ENCODE measurements around the gene MAML3. TPM values are rescaled to one million over a fixed set of nuclear protein-coding genes. Genes with fewer than 3 reads are reported as not detected.

The MAML3 gene
- total and polyA plus RNA-seq, 3 experiments from 2014 or later = 0.44 to 0.57 (median 0.52) TPM

DNA sequence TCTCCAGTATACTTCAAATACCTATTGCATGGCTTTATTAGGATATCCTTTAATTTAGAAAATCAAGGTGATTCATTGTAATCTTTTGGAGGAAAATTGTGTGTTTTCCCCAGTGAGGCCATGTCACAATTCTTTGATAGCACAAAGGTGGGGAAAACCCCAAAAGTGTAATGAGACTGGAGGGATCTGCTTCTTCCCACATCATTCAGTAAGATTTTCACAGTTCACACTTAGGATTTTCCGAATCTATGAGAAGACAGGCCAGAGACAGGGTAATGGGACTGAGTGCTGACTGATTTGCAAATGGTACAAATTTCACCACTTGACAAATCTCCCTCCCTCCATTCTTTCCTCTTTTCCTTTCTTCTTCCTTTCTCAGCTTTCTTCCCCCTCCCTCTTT is 307.2 kb downstream of the MAML3 start:
- Mint-ChIP-seq H3K4me3 (no peak overlapping the region), H3K36me3 (no peaks in the 10 kb centered on the region), H3K4me1 (no peaks in the 10 kb centered on the region), H3K27ac (no peak overlapping the region), H3K9me3 (peaks cover 0 to 8% (median 0%) of the 10 kb centered on the region in 5 donors), H3K27me3 (peaks cover 2 to 5% of the 10 kb centered on the region in 2 donors)
- no peaks in the 10 kb centered on the region for H3K27me3 ChIP-seq (ENCODE audit: insufficient read depth, low read length, poor library complexity, severe bottlenecking)
- POLR2A ChIA-PET = no interaction called here
- DNase-seq = no peak
- CTCF ChIA-PET = no interaction called here
- no peak overlapping the region for H3K4me3 ChIP-seq (ENCODE audit: low read length)
- no peaks in the 10 kb centered on the region for H3K36me3 ChIP-seq (ENCODE audit: insufficient read depth, low read length)
- H3K9me3 ChIP-seq (ENCODE audit: low read length) = no peaks in the 10 kb centered on the region
- H3K27ac ChIP-seq (ENCODE audit: low read depth, low read length) = no peak overlapping the region
- no peaks in the 10 kb centered on the region for H3K4me1 ChIP-seq (ENCODE audit: insufficient read depth, low read length)

DNA sequence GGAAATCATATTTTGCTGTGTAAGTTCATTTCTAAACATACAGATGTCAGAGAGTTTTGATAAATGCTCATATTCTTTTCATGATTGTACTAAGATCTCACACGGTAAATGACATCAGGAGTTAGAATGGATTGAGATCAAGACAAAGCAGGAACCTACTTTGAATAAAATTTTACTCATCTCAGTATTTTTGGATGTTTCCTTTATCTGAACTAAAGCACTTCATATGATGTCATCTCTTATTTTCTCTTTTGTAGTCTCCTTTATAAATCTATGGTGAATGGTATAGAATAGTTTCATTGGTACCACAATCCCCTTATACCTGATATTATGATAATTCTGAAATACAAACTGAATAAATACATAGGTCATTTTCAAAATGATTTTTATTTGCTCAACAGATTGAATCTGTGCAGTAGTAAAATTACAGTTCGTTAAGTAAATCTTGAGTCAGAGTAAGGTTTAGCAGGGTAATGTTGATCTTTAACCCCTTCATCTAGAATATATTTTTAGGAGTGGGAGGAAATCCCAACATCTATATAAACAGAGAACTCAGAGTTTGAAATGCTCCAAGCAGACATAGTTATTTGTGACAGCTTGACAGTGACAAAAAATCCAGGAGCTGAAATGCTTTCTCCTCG is 308.4 kb downstream of the MAML3 start:
- Mint-ChIP-seq H3K27me3 (peaks cover 2 to 5% of the 10 kb centered on the region in 2 donors), H3K27ac (no peak overlapping the region), H3K4me3 (no peak overlapping the region), H3K36me3 (no peaks in the 10 kb centered on the region), H3K4me1 (no peaks in the 10 kb centered on the region), H3K9me3 (peaks cover 0 to 5% (median 0%) of the 10 kb centered on the region in 5 donors)
- Histone ChIP-seq H3K27me3 (ENCODE audit: insufficient read depth, low read length, poor library complexity, severe bottlenecking) (no peaks in the 10 kb centered on the region), H3K36me3 (ENCODE audit: insufficient read depth, low read length) (no peaks in the 10 kb centered on the region), H3K4me3 (ENCODE audit: low read length) (no peak overlapping the region), H3K27ac (ENCODE audit: low read depth, low read length) (no peak overlapping the region), H3K9me3 (ENCODE audit: low read length) (no peaks in the 10 kb centered on the region), H3K4me1 (ENCODE audit: insufficient read depth, low read length) (no peaks in the 10 kb centered on the region)
- ChIA-PET CTCF (no interaction called here), POLR2A (no interaction called here)
- DNase-seq = no peak

DNA sequence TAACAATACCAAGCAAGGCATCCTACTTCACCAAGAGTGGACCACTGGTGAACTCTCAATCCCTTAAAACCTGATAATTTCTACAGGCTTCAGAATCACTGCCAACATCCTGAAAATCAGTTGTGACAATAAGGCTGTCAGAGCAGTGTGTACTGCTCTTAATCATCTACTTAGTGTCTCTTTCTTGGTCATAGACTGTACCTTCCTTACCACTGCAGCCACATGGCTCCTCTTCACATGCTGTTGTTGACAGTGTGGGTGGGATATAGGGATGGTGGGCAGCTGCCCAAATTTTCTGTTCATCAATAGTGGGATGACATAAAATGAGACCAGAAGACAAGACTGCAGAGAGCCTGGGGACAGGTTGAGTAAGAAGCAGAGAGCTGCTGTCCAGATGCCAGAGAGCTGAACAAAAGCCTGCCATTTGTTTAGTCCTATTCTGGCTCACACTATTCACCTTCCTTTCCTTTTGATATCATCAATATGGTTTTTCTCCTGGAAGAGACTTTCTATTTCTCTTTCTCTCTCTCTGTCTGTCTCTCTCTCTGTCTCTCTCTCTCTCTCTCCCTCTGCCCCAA is 309.4 kb downstream of the MAML3 start:
- H3K9me3 Mint-ChIP-seq = peaks cover 0 to 8% (median 0%) of the 10 kb centered on the region in 5 donors
- no peak for DNase-seq
- POLR2A ChIA-PET = no interaction called here
- no peak overlapping the region for H3K4me3 Mint-ChIP-seq
- Histone ChIP-seq H3K4me3 (ENCODE audit: low read length) (no peak overlapping the region), H3K36me3 (ENCODE audit: insufficient read depth, low read length) (no peaks in the 10 kb centered on the region), H3K9me3 (ENCODE audit: low read length) (no peaks in the 10 kb centered on the region), H3K27ac (ENCODE audit: low read depth, low read length) (no peak overlapping the region), H3K27me3 (ENCODE audit: insufficient read depth, low read length, poor library complexity, severe bottlenecking) (no peaks in the 10 kb centered on the region), H3K4me1 (ENCODE audit: insufficient read depth, low read length) (no peaks in the 10 kb centered on the region)
- no peaks in the 10 kb centered on the region for H3K4me1 Mint-ChIP-seq
- H3K27ac Mint-ChIP-seq = no peak overlapping the region
- CTCF ChIA-PET = no interaction called here
- no peaks in the 10 kb centered on the region for H3K36me3 Mint-ChIP-seq
- peaks cover 2 to 5% of the 10 kb centered on the region in 2 donors for H3K27me3 Mint-ChIP-seq

DNA sequence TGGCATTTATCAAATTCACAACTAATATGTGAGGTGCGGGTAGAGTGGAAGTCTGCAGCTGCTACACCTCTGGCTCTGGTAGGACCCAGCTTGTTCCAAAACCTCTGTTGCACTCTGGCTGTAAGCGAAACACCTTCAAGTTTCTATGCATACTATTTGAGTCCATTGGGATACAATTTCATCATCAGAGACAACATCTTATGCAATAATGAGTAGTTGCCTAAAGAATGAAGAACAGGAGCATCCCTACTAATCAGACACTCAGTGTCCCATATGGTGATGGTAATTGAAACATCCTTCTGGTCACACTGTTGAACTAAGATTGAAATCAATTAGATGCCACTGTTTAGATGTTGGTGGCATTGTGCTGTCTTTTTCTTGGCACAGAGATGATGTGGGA is 309.9 kb downstream of the MAML3 start:
- Mint-ChIP-seq H3K27me3 (peaks cover 2 to 5% of the 10 kb centered on the region in 2 donors), H3K36me3 (no peaks in the 10 kb centered on the region), H3K27ac (no peak overlapping the region), H3K9me3 (peaks cover 0 to 8% (median 0%) of the 10 kb centered on the region in 5 donors), H3K4me1 (no peaks in the 10 kb centered on the region), H3K4me3 (no peak overlapping the region)
- Histone ChIP-seq H3K36me3 (ENCODE audit: insufficient read depth, low read length) (no peaks in the 10 kb centered on the region), H3K27me3 (ENCODE audit: insufficient read depth, low read length, poor library complexity, severe bottlenecking) (no peaks in the 10 kb centered on the region), H3K4me1 (ENCODE audit: insufficient read depth, low read length) (no peaks in the 10 kb centered on the region), H3K27ac (ENCODE audit: low read depth, low read length) (no peak overlapping the region), H3K9me3 (ENCODE audit: low read length) (no peaks in the 10 kb centered on the region), H3K4me3 (ENCODE audit: low read length) (no peak overlapping the region)
- DNase-seq = no peak
- CTCF ChIA-PET = no interaction called here
- POLR2A ChIA-PET = no interaction called here

DNA sequence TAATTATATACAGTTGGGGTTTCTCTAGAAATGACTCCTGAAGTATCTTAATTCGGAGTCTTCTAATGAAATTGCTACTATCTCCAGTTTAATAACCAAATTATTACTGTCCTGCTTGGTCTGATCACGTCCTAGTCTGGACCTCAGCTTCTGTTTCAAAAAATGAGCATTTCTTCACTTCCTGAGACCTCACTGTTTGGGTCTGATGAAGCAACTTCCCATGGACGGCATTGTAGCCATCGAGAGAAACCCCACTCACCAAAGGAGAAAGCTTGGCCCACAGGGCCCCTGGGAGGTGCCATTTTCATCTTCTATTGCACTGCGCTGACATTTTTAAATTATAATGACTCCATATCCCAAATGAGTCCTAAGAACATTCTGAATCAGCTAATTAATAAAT is 310.3 kb downstream of the MAML3 start:
- peaks cover 0 to 5% of the 10 kb centered on the region in 2 donors for H3K27me3 Mint-ChIP-seq
- DNase-seq = no peak
- H3K4me3 Mint-ChIP-seq = no peak overlapping the region
- peaks cover 0 to 8% (median 0%) of the 10 kb centered on the region in 5 donors for H3K9me3 Mint-ChIP-seq
- Histone ChIP-seq H3K4me3 (ENCODE audit: low read length) (no peak overlapping the region), H3K36me3 (ENCODE audit: insufficient read depth, low read length) (no peaks in the 10 kb centered on the region), H3K4me1 (ENCODE audit: insufficient read depth, low read length) (no peaks in the 10 kb centered on the region), H3K27ac (ENCODE audit: low read depth, low read length) (no peak overlapping the region), H3K9me3 (ENCODE audit: low read length) (no peaks in the 10 kb centered on the region), H3K27me3 (ENCODE audit: insufficient read depth, low read length, poor library complexity, severe bottlenecking) (no peaks in the 10 kb centered on the region)
- ChIA-PET POLR2A (no interaction called here), CTCF (no interaction called here)
- no peaks in the 10 kb centered on the region for H3K36me3 Mint-ChIP-seq
- no peaks in the 10 kb centered on the region for H3K4me1 Mint-ChIP-seq
- no peak overlapping the region for H3K27ac Mint-ChIP-seq

DNA sequence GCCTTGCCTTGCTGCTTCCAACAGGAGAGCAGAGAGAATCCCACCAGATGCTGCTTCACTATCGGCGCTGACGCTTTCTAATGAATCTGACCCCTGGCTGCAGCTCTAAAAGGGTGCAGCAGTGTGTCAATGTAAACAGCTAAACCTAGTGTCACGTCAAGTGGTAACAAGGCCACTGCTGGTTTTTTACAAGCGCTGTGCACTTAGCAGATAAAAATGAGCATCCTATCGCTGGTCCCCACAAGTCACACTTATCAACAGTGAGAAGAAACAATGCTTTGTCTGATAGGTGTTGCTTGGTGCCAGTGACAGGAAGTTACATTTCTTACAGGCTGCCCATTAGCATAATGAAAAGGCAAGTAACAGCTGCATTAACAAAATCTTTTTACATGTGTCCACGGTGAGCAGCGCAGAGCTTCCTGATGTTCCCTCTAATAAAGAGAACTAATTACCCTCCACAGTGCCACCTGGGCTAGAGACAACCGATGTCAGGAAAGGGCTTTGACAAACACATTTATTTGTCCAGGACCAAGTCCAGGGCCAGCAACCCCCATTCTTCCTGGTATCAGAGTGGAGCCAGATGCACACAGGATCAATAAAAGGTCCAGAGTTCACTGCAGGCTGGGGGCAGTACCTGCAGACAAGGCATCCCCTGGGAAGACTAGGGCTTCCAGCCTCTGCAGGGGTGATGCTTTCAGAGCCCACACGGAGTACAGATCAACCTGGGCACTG is 312.4 kb downstream of the MAML3 start:
- ChIA-PET CTCF (no interaction called here), POLR2A (no interaction called here)
- H3K36me3 Mint-ChIP-seq = no peaks in the 10 kb centered on the region
- no peaks in the 10 kb centered on the region for H3K4me1 Mint-ChIP-seq
- no peak overlapping the region for H3K4me3 Mint-ChIP-seq
- H3K27me3 ChIP-seq (ENCODE audit: insufficient read depth, low read length, poor library complexity, severe bottlenecking) = no peaks in the 10 kb centered on the region
- no peaks in the 10 kb centered on the region for H3K4me1 ChIP-seq (ENCODE audit: insufficient read depth, low read length)
- H3K4me3 ChIP-seq (ENCODE audit: low read length) = no peak overlapping the region
- H3K27me3 Mint-ChIP-seq = peaks cover 0 to 4% of the 10 kb centered on the region in 2 donors
- H3K27ac ChIP-seq (ENCODE audit: low read depth, low read length) = no peak overlapping the region
- H3K36me3 ChIP-seq (ENCODE audit: insufficient read depth, low read length) = no peaks in the 10 kb centered on the region
- peaks cover 0 to 8% (median 0%) of the 10 kb centered on the region in 5 donors for H3K9me3 Mint-ChIP-seq
- no peak for DNase-seq
- peak overlapping the region in 1 of 8 donors; percentile 14 for H3K27ac Mint-ChIP-seq
- no peaks in the 10 kb centered on the region for H3K9me3 ChIP-seq (ENCODE audit: low read length)

DNA sequence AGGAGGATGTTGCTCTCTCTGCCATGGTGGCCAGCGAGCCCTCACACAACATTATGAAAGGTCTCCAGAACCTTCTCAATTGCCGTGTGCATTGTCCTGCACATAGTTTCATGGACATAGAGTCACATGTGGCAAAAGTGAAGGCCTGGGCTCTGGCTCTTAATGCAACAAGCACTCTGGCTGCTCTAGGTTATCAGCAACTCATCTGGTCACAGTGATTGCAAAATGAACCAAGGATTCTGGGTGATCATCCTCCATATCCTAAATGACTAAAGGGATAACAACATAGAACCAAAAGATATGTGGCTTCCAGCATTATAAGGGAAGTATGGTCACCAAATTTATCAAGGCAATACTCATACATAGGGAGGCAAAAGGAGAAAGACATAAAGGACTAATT is 313.2 kb downstream of the MAML3 start:
- H3K4me1 Mint-ChIP-seq = no peaks in the 10 kb centered on the region
- H3K27me3 ChIP-seq (ENCODE audit: insufficient read depth, low read length, poor library complexity, severe bottlenecking) = no peaks in the 10 kb centered on the region
- ChIA-PET POLR2A (no interaction called here), CTCF (no interaction called here)
- no peaks in the 10 kb centered on the region for H3K36me3 ChIP-seq (ENCODE audit: insufficient read depth, low read length)
- H3K4me3 ChIP-seq (ENCODE audit: low read length) = no peak overlapping the region
- H3K36me3 Mint-ChIP-seq = no peaks in the 10 kb centered on the region
- H3K4me1 ChIP-seq (ENCODE audit: insufficient read depth, low read length) = no peaks in the 10 kb centered on the region
- H3K27ac Mint-ChIP-seq = no peak overlapping the region
- no peaks in the 10 kb centered on the region for H3K9me3 ChIP-seq (ENCODE audit: low read length)
- no peak overlapping the region for H3K27ac ChIP-seq (ENCODE audit: low read depth, low read length)
- no peak for DNase-seq
- peaks cover 0 to 8% (median 0%) of the 10 kb centered on the region in 5 donors for H3K9me3 Mint-ChIP-seq
- no peak overlapping the region for H3K4me3 Mint-ChIP-seq
- peaks cover 0 to 4% of the 10 kb centered on the region in 2 donors for H3K27me3 Mint-ChIP-seq

DNA sequence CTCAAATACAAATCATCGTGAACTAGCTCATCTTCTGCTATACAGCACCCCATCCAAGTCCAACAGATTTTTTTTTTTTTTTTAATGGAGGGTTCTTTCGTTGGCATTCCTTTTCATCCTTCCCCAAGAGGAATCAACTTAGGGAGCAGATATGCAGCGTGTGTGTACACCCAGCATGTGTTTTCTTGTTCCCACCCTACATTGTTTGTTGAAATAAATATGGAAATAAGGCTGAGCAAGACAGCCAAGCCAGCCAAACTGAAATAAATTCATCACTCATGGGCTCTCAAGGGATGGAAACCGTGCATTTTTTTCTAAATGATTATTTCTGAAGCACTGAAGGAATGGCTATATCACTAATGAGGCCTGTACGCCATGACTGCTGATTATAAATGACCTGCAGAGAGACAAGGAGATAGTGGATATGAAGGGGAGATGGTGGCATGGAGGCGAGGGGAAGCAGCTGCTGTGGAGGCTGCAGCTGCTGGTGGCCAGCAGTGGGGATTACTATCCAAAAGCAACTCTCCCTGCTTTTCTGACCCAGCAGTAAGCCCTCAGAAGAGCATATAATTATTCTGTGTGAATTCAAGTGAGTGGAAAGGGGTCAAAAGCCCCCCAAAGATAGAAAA is 314.5 kb downstream of the MAML3 start:
- H3K36me3 Mint-ChIP-seq = no peaks in the 10 kb centered on the region
- CTCF ChIA-PET = no interaction called here
- H3K9me3 ChIP-seq (ENCODE audit: low read length) = no peaks in the 10 kb centered on the region

More for the DNA sequence above, 314.5 kb downstream of the MAML3 start:
- Mint-ChIP-seq H3K27me3 (peaks cover 0 to 4% of the 10 kb centered on the region in 2 donors), H3K27ac (no peak overlapping the region), H3K9me3 (peaks cover 0 to 8% (median 0%) of the 10 kb centered on the region in 5 donors), H3K4me3 (no peak overlapping the region), H3K4me1 (no peaks in the 10 kb centered on the region)
- Histone ChIP-seq H3K27ac (ENCODE audit: low read depth, low read length) (no peak overlapping the region), H3K4me3 (ENCODE audit: low read length) (no peak overlapping the region), H3K36me3 (ENCODE audit: insufficient read depth, low read length) (no peaks in the 10 kb centered on the region), H3K27me3 (ENCODE audit: insufficient read depth, low read length, poor library complexity, severe bottlenecking) (no peaks in the 10 kb centered on the region), H3K4me1 (ENCODE audit: insufficient read depth, low read length) (no peaks in the 10 kb centered on the region)
- POLR2A ChIA-PET = no interaction called here
- no peak for DNase-seq

All from CD8-positive, alpha-beta memory T cell (primary cell).